ENCODE results near the gene TSNAX. TPM values are rescaled to one million over a fixed set of nuclear protein-coding genes. Genes with fewer than 3 reads are reported as not detected.

Gene TSNAX
- total and polyA plus RNA-seq, 2 of the 4 experiments (the other 2 are of a cell fraction): 19.6 to 60.6 TPM

DNA sequence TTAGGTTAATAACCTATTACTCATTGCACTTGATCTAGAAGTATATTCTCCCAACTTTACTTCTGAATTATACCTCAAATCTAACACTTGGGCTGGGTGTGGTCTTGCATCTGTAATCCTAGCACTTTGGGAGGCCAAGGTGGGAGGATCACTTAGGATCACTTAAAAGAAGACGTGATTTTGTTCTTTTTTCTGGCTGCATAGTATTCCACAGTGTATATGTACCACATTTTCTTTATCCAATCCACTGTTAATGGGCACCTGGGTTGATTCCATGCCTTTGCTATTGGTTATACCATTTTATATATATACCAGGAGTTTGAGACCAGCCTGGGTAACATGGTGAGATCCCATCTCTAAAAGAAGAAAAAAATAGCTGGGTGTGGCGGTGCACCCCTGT, 48.5 kb upstream of the TSNAX start:
- H2BK5ac ChIP-seq (ENCODE audit: low read depth, low read length, poor library complexity, severe bottlenecking): no peak overlapping the region
- H3K27me3 ChIP-seq (ENCODE audit: control insufficient read depth, insufficient read depth, low read length): no peaks in the 10 kb centered on the region
- no peaks in the 10 kb centered on the region for H3K79me1 ChIP-seq (ENCODE audit: low read depth in 1 of 2, low read length in 2 of 2)
- ATAC-seq (ENCODE audit: low read depth) (no peak), DNase-seq (no peak)
- H3K23ac ChIP-seq (ENCODE audit: low read depth, low read length): no peak overlapping the region
- no peak overlapping the region for H2BK15ac ChIP-seq (ENCODE audit: low read depth, low read length)
- no TSS peak for BruUV-seq (replicated peaks)
- CTCF ChIA-PET: no interaction called here
- H3K36me3 ChIP-seq (ENCODE audit: control insufficient read depth, insufficient read depth, low read length): no peaks in the 10 kb centered on the region
- intact Hi-C loops (cut with micrococcal nuclease): loop anchor here (10.0 kb wide), 1 partner anchor 45 kb away; no protein-coding TSS in a partner anchor
- H3K18ac ChIP-seq (ENCODE audit: low read depth, low read length): no peak overlapping the region
- H2BK20ac ChIP-seq (ENCODE audit: low read depth, low read length): no peak overlapping the region
- H3K9me3 ChIP-seq (ENCODE audit: control insufficient read depth, insufficient read depth, low read length): no peaks in the 10 kb centered on the region
- H3K56ac ChIP-seq (ENCODE audit: extremely low read depth, insufficient read depth, low read length): no peak overlapping the region
- in situ Hi-C loops (cut with MboI; ENCODE audit: low sequenced_read_pairs): no loop called here
- H3K4me2 ChIP-seq (ENCODE audit: low read depth, low read length): no peak overlapping the region
- POLR2A ChIA-PET (ENCODE audit: unreplicated experiment): no interaction called here
- H3K4me3 ChIP-seq (ENCODE audit: insufficient read depth, low read depth, low read length): no peak overlapping the region
- H3K27ac ChIP-seq (ENCODE audit: insufficient read depth, low read length): no peak overlapping the region
- no peak overlapping the region for H4K8ac ChIP-seq (ENCODE audit: low read depth in 2 of 2, low read length in 2 of 2)
- no peak overlapping the region for H3K4ac ChIP-seq (ENCODE audit: low read depth, low read length)
- H4K20me1 ChIP-seq (ENCODE audit: insufficient read depth, low read length): no peaks in the 10 kb centered on the region
- H2AFZ ChIP-seq (replicated peaks; ENCODE audit: low read length, poor library complexity): no peak overlapping the region
- no peak overlapping the region for H3K9ac ChIP-seq (ENCODE audit: low read depth, low read length)
- no peak overlapping the region for H2BK120ac ChIP-seq (ENCODE audit: low read depth, low read length)
- no CpG with 5 or more reads among the region's 2 CpGs for WGBS, 2 experiments (ENCODE audit: extremely low coverage in 2 of 2, insufficient read length in 1 of 2)
- H2AK9ac ChIP-seq (replicated peaks; ENCODE audit: low read depth, low read length, poor library complexity): no peak overlapping the region
- H4K5ac ChIP-seq (ENCODE audit: low read depth, low read length): no peak overlapping the region
- dilution Hi-C loops (cut with HindIII; ENCODE audit: low sequenced_read_pairs, unreplicated experiment): no loop called here
- H3K4me1 ChIP-seq (ENCODE audit: control insufficient read depth, insufficient read depth, low read length): no peaks in the 10 kb centered on the region
- H2AK5ac ChIP-seq (ENCODE audit: low read depth, low read length): no peak overlapping the region
- no peaks in the 10 kb centered on the region for H3K9me1 ChIP-seq (ENCODE audit: insufficient read depth, low read length)
- no peak for TF ChIP-seq RCOR1 (IDR thresholded peaks at IDR 0.05; ENCODE audit: insufficient replicate concordance, low read length)
- TF ChIP-seq CEBPB (IDR thresholded peaks at IDR 0.05; ENCODE audit: low read depth, low read length): no peak
- no peak for TF ChIP-seq SMC3 (IDR thresholded peaks at IDR 0.05; ENCODE audit: low read depth, low read length)
- no peak for TF ChIP-seq POLR2A (IDR thresholded peaks at IDR 0.05; ENCODE audit: low read depth, low read length)
- no peak for TF ChIP-seq BHLHE40 (IDR thresholded peaks at IDR 0.05; ENCODE audit: low read depth, low read length)
- no peak for TF ChIP-seq ELK1 (IDR thresholded peaks at IDR 0.05; ENCODE audit: borderline replicate concordance, low read depth, low read length)
- TF ChIP-seq, protein P1, sequence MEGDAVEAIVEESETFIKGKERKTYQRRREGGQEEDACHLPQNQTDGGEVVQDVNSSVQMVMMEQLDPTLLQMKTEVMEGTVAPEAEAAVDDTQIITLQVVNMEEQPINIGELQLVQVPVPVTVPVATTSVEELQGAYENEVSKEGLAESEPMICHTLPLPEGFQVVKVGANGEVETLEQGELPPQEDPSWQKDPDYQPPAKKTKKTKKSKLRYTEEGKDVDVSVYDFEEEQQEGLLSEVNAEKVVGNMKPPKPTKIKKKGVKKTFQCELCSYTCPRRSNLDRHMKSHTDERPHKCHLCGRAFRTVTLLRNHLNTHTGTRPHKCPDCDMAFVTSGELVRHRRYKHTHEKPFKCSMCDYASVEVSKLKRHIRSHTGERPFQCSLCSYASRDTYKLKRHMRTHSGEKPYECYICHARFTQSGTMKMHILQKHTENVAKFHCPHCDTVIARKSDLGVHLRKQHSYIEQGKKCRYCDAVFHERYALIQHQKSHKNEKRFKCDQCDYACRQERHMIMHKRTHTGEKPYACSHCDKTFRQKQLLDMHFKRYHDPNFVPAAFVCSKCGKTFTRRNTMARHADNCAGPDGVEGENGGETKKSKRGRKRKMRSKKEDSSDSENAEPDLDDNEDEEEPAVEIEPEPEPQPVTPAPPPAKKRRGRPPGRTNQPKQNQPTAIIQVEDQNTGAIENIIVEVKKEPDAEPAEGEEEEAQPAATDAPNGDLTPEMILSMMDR (conservative IDR thresholded peaks at IDR 0.05; ENCODE audit: low read depth, low read length): no peak
- no peak for TF ChIP-seq FOS (IDR thresholded peaks at IDR 0.05; ENCODE audit: low read depth, low read length)
- no peak for TF ChIP-seq MXI1 (IDR thresholded peaks at IDR 0.05; ENCODE audit: borderline replicate concordance, low read depth, low read length)
- no peak for TF ChIP-seq CHD1 (IDR thresholded peaks at IDR 0.05; ENCODE audit: low read depth, low read length)
- no peak for TF ChIP-seq MAFK (IDR thresholded peaks at IDR 0.05; ENCODE audit: low read depth, low read length)
- TF ChIP-seq RAD21 (IDR thresholded peaks at IDR 0.05; ENCODE audit: low read length): no peak
- TF ChIP-seq NFE2L2 (IDR thresholded peaks at IDR 0.05; ENCODE audit: low read depth, low read length): no peak
- no peak overlapping the region for H4K91ac ChIP-seq (ENCODE audit: insufficient read depth, low read depth, low read length)
- no peak overlapping the region for H3K14ac ChIP-seq (replicated peaks; ENCODE audit: low read depth, low read length)

Data from IMR-90 (cell line).